Measurements from ENCODE around the gene LRRC4. TPM values are rescaled to one million over a fixed set of nuclear protein-coding genes. Genes with fewer than 3 reads are reported as not detected.

Gene LRRC4
- total and polyA plus RNA-seq, 2 donors (not counting 3 experiments of a cell fraction or from before 2014, with no cell fraction given), result 3.8 to 4.2 TPM

GRCh38 chr7:128060018-128060417 is 28.8 kb upstream of the LRRC4 start:
- Histone ChIP-seq H3K4me3 (replicated peaks in 1 of 3; ENCODE audit: insufficient read depth in 1 of 3, low read depth in 1 of 3, low read length in 3 of 3) (no peak overlapping the region), H3K9me3 (replicated peaks; ENCODE audit: control insufficient read depth, insufficient read depth, low read length) (no peaks in the 10 kb centered on the region), H3K4me2 (ENCODE audit: insufficient read depth, low read length) (no peak overlapping the region), H3K4me1 (ENCODE audit: control insufficient read depth, extremely low read depth, insufficient read depth, low read length) (no peaks in the 10 kb centered on the region), H3K9ac (replicated peaks; ENCODE audit: extremely low read depth, insufficient read depth, low read length) (no peak overlapping the region), H3K27ac (ENCODE audit: insufficient read depth, low read depth, low read length) (no peak overlapping the region), H2AFZ (ENCODE audit: low read depth, low read length) (no peak overlapping the region), H3K9me1 (replicated peaks; ENCODE audit: control insufficient read depth, extremely low read depth, insufficient read depth, low read length) (no peaks in the 10 kb centered on the region), H4K20me1 (replicated peaks; ENCODE audit: control insufficient read depth, extremely low read depth, insufficient read depth, low read length) (no peaks in the 10 kb centered on the region), H3K27me3 (ENCODE audit: control insufficient read depth in 2 of 2, insufficient read depth in 2 of 2, low read length in 2 of 2) (no peaks in the 10 kb centered on the region), H3K79me2 (ENCODE audit: control insufficient read depth, insufficient read depth, low read length) (no peaks in the 10 kb centered on the region), H3K36me3 (ENCODE audit: control insufficient read depth in 2 of 2, extremely low read depth in 1 of 2, insufficient read depth in 2 of 2, low read length in 2 of 2) (peaks cover 0 to 3% of the 10 kb centered on the region in 2 experiments)
- ChIA-PET CTCF (no interaction called here), POLR2A (no interaction called here)
- TF ChIP-seq JUN (IDR thresholded peaks at IDR 0.05; ENCODE audit: borderline replicate concordance, insufficient read depth, insufficient read length, low read depth) (no peak), POLR2A (IDR thresholded peaks at IDR 0.05; ENCODE audit: low read depth, low read length) (no peak), FOS (IDR thresholded peaks at IDR 0.05; ENCODE audit: borderline replicate concordance, insufficient read depth, low read length) (no peak), GATA2 (IDR thresholded peaks at IDR 0.05; ENCODE audit: insufficient read depth, insufficient read length, low read depth, low read length) (no peak), EZH2 (IDR thresholded peaks at IDR 0.05; ENCODE audit: borderline replicate concordance, low read depth, low read length, severe bottlenecking) (no peak), MAX (IDR thresholded peaks at IDR 0.05; ENCODE audit: insufficient read depth, insufficient read length) (no peak), POLR2AphosphoS5 (IDR thresholded peaks at IDR 0.05; ENCODE audit: insufficient read depth, low read depth, low read length) (no peak), CTCF (IDR thresholded peaks at IDR 0.05; ENCODE audit: extremely low read depth in 1 of 2, insufficient read depth in 1 of 2, low read depth in 1 of 2, low read length in 2 of 2) (no peak)
- BruUV-seq (replicated peaks), result no TSS peak
- dilution Hi-C loops (cut with MboI; ENCODE audit: extremely low pct_ligation_motif_present, low sequenced_read_pairs), result no loop called here
- DNase-seq (ENCODE audit: low read depth, low spot score) (no peak), FAIRE-seq (no peak)
- intact Hi-C loops (cut with micrococcal nuclease), result no loop called here
